Fibroblast of skin of left quadriceps (primary cell): ENCODE data around the gene TMUB2.
"Not testable (repeated sequence)": the region's sequence is repeated elsewhere in the genome, so short reads cannot be mapped to it uniquely, and the experiment has no call there.

Source experiments
- DNase-seq, 2 experiments: peaks; one replicate each; pipeline ENCODE4 v3.0.0-alpha.2; 2013; ENCODE audit warnings: low read depth in 2 of 2

The TMUB2 gene

DNA sequence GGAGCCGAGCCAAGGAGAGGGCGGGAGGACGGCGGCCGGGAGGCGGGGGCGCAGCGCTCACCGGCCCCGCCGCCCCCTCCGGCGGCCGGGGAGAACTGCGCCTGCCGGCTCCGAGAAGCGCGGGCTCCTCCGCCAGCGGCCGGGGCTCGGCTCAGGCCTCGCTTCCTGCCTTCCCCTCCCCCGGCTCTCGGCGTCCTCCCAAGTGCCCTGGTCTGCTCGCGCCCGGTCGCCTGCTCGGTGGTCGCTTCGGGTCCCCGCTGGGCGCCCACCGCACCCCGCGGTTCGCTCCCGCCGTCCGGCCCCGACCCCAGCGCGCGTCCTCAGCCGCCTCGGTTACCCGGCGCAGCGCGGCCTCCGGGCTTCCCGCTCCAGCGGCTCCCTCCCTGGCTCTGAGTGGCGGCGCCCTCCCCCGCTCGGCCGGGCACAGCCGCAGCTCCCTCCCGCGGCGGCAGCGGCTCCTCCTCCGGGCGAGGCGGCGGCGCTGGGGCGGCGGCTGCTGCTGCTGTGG, 32.4 kb downstream of the TMUB2 start:
- no peak for DNase-seq

- DNase-seq, result no peak
These were observed 32.9 kb downstream of the TMUB2 start, which contains the start of gene UBTF for GRCh38 chr17:44219616-44220212. Gene UBTF, minus strand, starts transcription at chr17:44219675. Its CDS starts 1,446 bp downstream, at chr17:44218229.

- DNase-seq, result no peak
These were observed 33.7 kb downstream of the TMUB2 start for GRCh38 chr17:44220213-44221083.

GRCh38 chr17:44221084-44221861, 34.5 kb downstream of the TMUB2 start:
- no peak for DNase-seq

GRCh38 chr17:44221862-44222111, 35.0 kb downstream of the TMUB2 start:
- DNase-seq, result no peak

- DNase-seq, result no peak
These were observed 35.5 kb downstream of the TMUB2 start for GRCh38 chr17:44222112-44222869.

DNA sequence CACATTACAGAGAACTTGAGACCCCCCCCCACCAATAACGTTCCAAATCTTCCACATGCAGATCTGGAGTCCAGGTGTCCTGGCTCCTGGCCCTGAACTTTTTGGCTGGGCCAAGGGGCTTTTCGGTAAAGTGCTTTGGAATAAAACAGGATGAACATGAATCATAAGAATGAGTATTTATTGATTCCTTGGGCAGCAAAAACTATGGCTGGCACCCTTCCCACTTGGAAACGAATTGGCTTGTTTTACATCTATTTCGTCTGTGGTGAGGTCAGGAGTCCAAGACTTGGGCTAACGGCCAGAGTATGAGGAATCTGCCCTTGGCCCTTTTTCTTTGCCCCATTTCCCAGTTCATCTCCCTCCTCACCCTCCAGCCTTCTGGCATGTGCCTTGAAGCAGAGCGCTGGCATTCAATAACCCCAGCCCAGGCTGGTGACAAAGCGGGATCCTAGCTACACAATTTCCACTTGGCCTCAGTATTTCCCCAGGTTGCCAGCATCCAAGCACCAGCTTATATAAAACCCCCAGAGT, 36.8 kb downstream of the TMUB2 start:
- no peak for DNase-seq

GRCh38 chr17:44229090-44229489, 42.3 kb downstream of the TMUB2 start:
- no peak for DNase-seq

- no peak for DNase-seq
These were observed 43.4 kb downstream of the TMUB2 start for GRCh38 chr17:44230140-44230539.

DNA sequence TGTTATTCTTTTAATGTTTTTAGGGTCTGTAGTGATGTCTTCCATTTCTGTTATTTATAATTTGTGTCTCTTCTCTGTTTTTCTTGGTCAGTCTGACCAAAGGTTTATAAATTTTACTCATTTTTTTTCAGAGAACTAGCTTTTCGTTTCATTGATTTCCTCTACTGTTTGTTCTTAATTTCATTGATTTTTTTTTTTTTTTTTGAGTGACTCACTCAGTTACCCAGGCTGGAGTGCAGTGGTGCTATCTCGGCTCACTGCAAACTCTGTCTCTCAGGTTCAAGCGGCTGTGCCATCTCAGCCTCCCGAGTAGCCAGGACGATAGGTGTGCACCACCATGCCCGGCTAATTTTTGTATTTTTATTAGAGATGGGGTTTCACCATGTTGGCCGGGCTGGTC, 45.3 kb downstream of the TMUB2 start:
- no peak for DNase-seq

DNA sequence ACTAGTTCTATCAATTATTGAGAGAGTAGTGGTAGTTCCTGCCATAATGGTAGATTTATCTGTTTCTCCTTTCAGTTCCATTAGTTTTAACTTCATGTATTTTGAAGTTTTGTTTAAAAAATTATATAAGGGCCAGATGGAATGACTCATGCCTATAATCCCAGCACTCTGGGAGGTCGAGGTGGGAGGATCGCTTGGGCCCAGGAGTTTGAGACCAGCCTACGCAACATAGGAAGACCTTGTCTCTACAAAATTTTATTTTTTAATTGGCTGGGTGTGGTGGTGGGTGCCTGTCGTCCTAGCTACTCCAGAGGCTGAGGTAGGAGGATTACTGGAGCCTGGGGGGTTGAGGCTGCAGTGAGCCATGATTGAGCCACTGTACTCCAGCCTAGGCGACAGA, 46.8 kb downstream of the TMUB2 start:
- DNase-seq, result no peak

GRCh38 chr17:44235583-44235936, 48.8 kb downstream of the TMUB2 start:
- no peak for DNase-seq

DNA sequence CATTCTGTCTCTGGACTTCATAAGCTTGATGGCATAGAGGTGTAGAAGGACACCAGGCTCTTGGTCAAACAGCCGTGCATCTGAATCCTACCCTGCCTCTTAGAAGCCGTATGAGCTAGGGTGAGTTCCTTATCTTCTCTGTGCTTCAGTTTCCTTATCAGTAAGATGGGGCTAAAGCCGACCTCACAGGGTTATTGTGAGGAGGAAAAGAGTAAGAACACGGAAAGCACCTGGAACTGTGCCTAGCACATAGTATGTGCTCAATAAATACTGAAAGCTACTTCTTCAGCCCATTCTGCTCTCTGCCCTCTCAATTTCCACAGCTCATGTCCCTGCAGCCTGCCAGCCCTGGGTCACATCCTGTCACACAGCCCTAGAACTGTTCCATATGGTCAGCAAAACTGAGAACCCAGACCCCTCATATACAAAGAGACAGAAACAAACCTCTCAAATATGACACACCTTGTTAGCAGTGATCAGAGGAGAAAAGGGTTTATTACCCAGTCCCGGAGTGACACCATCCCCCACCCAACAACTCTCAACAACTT, 49.7 kb downstream of the TMUB2 start:
- DNase-seq, result no peak

GRCh38 chr17:44237886-44238285, 51.1 kb downstream of the TMUB2 start:
- not testable (repeated sequence) for DNase-seq

- no peak for DNase-seq
These were observed 54.4 kb downstream of the TMUB2 start for GRCh38 chr17:44241106-44241624.
